DMS79 (cell line): ENCODE results near the gene MYO1E.
"Not testable (repeated sequence)": the region's sequence is repeated elsewhere in the genome, so short reads cannot be mapped to it uniquely, and the experiment has no call there.

Source experiments
- DNase-seq: peaks from one replicate; lab custom pipeline; 2025; lab: John Stamatoyannopoulos, UW

MYO1E gene

GRCh38 chr15:59291213-59291549 lies 81.5 kb downstream of the MYO1E start:
- no peak for DNase-seq

DNA sequence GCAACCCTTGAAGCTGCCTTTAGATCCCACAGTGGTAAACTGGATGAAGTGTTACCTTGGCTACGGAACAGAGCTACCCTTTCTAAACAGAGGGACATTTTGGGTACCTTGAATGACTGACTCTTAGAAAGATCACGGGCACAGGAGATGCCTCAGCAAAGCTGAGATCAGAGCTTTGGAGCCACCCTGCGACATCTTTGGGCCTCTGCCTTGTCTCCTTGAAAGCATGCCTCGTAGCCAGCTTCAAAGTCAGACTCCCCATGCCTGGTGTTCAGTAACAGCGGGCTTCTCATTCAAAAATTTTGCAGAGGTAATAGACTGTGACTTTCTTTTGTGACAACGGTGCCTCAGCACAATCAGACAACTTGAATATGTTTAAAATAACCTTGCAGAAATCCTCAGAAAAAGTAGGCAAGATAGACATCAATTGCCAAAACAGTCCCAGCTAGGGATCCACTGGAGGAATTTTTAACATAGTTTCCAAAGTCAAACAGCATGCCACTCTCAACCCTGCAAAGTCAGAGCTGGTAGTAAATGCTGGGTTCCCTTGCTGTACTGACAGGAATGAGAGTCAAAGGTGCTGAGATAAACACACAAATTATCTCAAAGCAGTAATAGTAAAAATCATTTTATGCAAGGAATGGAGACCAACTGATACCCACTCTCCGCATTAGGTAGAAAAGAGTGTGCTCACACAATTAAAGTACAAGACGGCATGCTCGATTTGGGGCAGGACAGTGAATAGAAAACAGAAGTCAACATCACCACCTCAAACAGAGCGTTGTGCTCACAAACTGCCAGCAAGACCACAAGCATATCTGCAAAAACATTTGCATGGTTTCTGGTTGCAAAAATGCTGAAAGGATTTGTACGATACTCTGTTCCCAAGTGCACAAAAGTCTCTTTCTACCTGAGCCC lies 82.1 kb downstream of the MYO1E start:
- no peak for DNase-seq

GRCh38 chr15:59289574-59289973 lies 83.1 kb downstream of the MYO1E start:
- DNase-seq: no peak

GRCh38 chr15:59283717-59284391 lies 88.8 kb downstream of the MYO1E start:
- no peak for DNase-seq

DNA sequence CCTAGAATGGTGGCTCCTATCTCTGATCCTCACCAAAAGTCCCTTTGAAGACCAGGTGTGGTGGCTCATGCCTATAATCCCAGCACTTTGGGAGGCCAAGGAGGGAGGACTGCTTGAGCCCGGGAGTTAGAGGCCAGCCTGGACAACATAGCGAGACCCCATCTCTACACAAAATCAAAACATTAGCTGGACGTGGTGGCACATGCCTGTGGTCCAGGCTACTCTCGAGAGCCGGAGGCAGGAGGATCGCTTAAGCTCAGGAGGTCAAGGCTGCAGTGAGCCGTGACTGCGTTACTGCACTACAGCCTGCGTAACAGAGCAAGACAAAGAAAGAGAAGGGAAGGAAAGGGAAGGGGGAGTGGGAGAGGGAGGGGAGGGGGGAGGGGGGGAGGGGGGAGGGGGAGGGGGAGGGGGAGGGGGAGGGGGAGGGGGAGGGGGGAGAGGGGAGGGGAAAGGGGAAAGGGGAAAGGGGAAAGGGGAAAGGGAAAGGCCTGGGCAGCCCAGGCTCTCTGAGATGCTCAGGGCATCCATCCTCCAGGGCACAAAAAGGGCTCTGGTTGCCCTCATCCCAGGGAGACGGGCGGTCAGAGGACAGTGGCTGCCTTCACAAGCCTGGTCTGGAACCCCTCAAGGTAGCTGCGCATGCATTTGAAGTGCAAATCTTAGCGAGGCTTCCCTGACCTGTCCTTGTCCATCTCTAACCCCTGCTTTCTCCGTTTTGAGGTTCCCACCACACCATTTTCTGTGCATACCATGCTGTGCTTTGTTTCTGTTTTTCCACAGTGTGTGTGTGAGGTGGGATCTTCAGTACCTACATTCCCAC lies 89.9 kb downstream of the MYO1E start:
- no peak for DNase-seq

GRCh38 chr15:59281699-59282098 lies 91.0 kb downstream of the MYO1E start:
- DNase-seq: no peak

DNA sequence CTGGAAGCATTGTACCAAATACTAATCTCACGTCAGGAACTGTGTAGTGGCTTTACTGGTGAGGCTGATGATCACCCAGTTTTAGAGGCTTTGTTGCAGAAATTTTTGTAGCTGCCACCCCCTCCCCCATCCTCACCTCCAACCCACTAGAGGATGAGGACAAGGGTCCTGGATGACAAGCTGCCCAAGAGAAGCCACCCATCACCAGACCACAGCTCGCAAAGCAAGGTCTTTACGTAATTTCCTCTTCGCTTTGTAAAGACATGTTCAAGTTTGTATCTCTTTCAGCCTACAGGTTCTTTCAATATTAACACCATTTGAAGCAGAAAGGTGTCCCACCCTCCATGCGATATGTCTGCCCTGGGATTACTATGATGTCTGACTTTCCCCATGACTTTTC lies 91.8 kb downstream of the MYO1E start:
- no peak for DNase-seq

DNA sequence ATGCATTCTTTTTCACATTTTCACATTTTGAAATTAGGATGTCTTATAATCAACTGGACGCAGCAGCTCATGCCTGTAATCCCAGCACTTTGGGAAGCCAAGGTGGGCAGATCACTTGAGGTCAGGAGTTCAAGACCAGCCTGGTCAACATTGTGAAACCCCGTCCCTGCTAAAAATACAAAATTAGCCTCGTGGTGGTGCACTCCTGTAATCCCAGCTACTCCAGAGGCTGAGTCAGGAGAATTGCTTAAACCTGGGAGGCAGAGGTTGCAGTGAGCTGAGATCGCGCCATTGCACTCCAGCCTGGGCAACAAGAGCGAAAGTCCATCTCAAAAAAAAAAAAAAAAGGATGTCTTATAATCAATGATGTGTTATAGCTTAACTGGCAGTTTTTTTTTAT lies 92.4 kb downstream of the MYO1E start:
- DNase-seq: not testable (repeated sequence)

GRCh38 chr15:59279023-59279422 lies 93.6 kb downstream of the MYO1E start:
- DNase-seq: no peak

DNA sequence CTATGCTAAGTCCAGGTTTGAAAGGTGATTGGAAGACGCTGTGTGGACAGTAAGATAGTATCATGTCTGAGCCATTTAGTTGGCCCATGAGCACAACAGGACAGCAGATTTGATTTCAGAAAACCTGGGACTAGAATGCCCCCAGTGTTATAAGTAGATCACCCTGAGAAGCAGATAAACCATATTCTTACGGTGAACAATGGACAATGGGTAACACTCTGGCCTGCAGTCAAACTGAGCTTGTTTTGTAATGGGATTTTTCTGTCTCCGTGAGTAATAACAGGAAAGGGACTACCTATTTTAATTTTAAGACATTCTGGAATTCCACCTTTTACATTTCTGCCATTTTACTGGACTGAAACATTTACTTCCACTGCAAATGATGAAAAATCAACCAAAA lies 94.6 kb downstream of the MYO1E start:
- DNase-seq: no peak

DNA sequence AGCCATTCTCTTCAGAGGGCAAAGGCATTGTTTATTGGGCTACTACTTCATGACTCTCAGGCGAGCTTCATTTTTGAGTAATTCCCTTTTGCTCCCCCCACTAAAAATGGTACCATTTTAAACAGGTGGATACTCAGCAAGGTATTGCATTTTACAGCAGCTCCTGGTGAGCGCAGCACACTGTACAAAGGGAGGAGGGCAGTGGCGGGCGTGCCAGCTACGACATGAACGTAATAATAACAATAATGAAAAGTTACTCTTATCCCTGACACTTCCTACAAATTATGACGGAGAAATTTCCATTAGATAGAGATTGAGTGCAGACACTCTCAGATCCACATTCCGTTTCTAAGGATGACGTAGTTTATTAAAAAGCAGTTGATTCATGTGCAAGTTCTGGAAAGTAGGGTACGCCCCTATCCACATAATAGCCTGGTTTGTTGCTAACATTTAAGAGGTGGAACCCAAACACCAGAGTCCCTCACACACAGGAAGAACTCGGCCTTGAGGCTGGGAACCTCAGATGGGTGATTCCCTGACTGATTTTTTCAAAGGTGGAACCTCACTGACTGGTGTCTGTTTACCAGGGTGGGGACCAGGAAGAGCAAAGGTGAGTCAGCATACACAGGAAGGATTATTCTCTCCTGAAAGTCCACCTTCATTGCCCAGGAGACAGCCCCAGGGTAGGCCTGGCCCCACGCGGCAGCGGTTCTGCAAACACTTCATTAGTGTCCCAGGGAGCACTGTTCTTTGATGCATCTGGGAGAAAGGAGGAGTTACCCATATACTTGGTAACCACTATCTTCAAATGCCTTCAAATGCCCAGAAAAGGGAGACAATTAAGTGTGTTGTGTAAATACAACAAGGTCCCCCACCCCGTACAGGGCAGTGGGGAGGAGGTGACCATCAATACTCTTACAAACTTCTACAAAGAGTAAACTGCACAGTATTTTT lies 96.2 kb downstream of the MYO1E start:
- no peak for DNase-seq

- no peak for DNase-seq
Observed at GRCh38 chr15:59274126-59274970, 98.3 kb downstream of the MYO1E start.

DNA sequence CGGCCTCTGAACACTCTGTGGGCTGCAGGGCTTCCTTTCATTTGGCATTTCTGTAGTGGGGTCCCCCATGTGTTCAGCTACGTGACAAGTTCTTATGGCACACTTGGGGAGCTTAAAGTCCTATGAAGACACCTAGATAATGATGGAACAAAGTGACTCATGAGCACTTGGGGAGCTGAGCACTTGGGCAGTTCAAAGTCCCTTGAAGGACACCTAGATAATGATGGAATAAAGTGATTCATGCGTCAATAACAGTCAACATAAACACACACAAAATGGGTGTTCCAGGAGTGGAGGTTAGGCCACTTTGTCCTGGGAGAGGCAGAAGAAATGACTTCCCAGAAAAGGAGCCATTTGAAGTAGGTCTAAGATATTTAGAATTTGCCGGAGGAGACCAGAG lies 99.4 kb downstream of the MYO1E start:
- DNase-seq: no peak

- no peak for DNase-seq
Observed at GRCh38 chr15:59271595-59272201, 101.0 kb downstream of the MYO1E start.

GRCh38 chr15:59268852-59269407 lies 103.7 kb downstream of the MYO1E start:
- no peak for DNase-seq

DNA sequence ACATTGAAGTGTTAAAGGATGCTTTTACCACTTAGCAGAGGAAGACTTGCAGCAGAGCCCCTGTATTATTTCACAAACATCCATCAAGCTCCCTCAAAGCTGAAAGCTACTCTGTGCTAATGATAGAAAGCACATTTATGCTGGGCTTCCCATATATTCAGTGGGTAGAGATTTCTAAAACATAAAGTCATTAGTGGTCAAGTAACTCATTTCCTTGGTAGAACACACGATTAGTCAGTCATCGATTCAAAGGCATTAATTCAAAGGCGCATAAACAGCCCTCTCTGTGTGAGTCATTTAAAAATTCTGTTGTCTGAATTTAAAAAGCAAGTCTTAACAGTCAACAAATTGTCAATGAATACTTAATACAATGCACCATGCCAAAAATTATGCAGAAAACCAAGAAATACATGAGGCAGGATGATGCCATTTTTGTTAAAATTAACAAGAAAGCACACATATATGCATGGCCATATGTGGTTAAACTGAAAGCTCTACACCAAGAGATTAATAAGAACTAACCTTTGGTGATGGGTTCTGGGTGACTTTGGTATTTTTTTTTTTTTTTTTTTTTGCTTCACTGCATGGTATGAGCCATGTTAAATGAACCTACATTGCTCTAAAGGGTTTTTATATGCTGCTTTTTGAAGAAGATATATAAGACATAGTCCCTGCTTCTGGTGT lies 104.4 kb downstream of the MYO1E start:
- no peak for DNase-seq

GRCh38 chr15:59266028-59266427 lies 106.6 kb downstream of the MYO1E start:
- no peak for DNase-seq

GRCh38 chr15:59262316-59262715 lies 110.4 kb downstream of the MYO1E start:
- DNase-seq: no peak

DNA sequence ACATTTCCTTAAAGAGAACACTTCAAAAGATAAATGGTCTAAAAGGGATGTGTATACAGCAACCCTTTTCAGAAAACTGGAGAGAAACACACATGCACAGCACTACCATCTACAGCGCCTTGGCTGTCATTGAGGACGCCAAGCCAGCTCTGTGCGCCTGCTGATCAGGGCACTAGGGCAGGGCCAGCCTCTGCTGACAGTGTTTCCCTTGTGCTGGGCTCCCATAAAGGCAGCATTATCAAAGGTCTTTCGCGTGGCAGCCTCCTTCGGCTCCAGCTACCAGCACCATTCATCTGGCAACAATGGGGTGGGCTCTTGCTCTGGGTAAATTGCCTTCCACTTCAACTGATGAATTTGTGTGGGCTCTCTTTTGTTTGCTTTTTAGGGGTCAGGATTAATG lies 112.6 kb downstream of the MYO1E start:
- DNase-seq: no peak
